MCF 10A (cell line): ENCODE results near the gene LHFPL2. TPM values are rescaled to one million over a fixed set of nuclear protein-coding genes. Genes with fewer than 3 reads are reported as not detected.

Experiments
- BruUV-seq: library from RNA; stranded (reverse); fragments of 400-500 nt; replicated peaks from 2 replicates; lab custom pipeline; 2021; lab: Mats Ljungman, UMichigan
- CTCF ChIA-PET: fragments of 300-600 bp; sonication (Branson Sonifier 250); formaldehyde crosslinking; extraction: SDS; loops from one replicate; lab custom pipeline; 2021; ENCODE audit warnings: antibody characterized with exemption, inconsistent platforms; lab: Yijun Ruan, JAX
- POLR2A ChIA-PET: fragments of 300-600, 350-650 bp; sonication (Branson Sonifier 250); formaldehyde crosslinking; extraction: SDS; loops from one replicate; lab custom pipeline; 2020; ENCODE audit warnings: antibody characterized with exemption, inconsistent platforms; lab: Yijun Ruan, JAX
- DNase-seq: peaks from one replicate; pipeline ENCODE4 v3.0.0-alpha.2; 2018; ENCODE audit not compliant: unreplicated experiment
- H3K27ac Mint-ChIP-seq: one replicate; pipeline ENCODE4 v1.8.0; 2022; ENCODE audit warnings: mild to moderate bottlenecking, low read depth, mixed read lengths; ENCODE audit not compliant: unreplicated experiment
- H3K27me3 Mint-ChIP-seq: one replicate; pipeline ENCODE4 v1.8.0; 2022; ENCODE audit warnings: mixed read lengths; ENCODE audit not compliant: insufficient read depth, unreplicated experiment
- H3K36me3 Mint-ChIP-seq: one replicate; pipeline ENCODE4 v1.8.0; 2022; ENCODE audit warnings: mild to moderate bottlenecking, moderate library complexity, mixed read lengths; ENCODE audit not compliant: insufficient read depth, unreplicated experiment
- H3K4me1 Mint-ChIP-seq: one replicate; pipeline ENCODE4 v1.8.0; 2022; ENCODE audit warnings: mixed read lengths; ENCODE audit not compliant: insufficient read depth, unreplicated experiment
- H3K4me3 Mint-ChIP-seq: one replicate; pipeline ENCODE4 v1.8.0; 2022; ENCODE audit warnings: mild to moderate bottlenecking, moderate library complexity, mixed read lengths; ENCODE audit not compliant: unreplicated experiment
- H3K9me3 Mint-ChIP-seq: one replicate; pipeline ENCODE4 v1.8.0; 2022; ENCODE audit warnings: mixed read lengths; ENCODE audit not compliant: unreplicated experiment
- intact Hi-C: fragments of 100-400 bp; cut with micrococcal nuclease; formaldehyde crosslinking; loops from 2 replicates; pipeline ENCODE4 v1.14.1; 2022
- total RNA-seq: library from RNA; stranded (reverse); gene quantifications from 2 replicates; pipeline ENCODE4 v1.2.3, GENCODE V29; 2022
- TF ChIP-seq, protein P1 (sequence below): fragments of 200-600 bp; IDR thresholded peaks from one replicate; pipeline ENCODE4 v1.8.0; 2022; ENCODE audit warnings: antibody characterized with exemption, mild to moderate bottlenecking; ENCODE audit not compliant: unreplicated experiment

The LHFPL2 gene
- total RNA-seq, 1 experiment from 2014 or later, result 45.9 TPM

DNA sequence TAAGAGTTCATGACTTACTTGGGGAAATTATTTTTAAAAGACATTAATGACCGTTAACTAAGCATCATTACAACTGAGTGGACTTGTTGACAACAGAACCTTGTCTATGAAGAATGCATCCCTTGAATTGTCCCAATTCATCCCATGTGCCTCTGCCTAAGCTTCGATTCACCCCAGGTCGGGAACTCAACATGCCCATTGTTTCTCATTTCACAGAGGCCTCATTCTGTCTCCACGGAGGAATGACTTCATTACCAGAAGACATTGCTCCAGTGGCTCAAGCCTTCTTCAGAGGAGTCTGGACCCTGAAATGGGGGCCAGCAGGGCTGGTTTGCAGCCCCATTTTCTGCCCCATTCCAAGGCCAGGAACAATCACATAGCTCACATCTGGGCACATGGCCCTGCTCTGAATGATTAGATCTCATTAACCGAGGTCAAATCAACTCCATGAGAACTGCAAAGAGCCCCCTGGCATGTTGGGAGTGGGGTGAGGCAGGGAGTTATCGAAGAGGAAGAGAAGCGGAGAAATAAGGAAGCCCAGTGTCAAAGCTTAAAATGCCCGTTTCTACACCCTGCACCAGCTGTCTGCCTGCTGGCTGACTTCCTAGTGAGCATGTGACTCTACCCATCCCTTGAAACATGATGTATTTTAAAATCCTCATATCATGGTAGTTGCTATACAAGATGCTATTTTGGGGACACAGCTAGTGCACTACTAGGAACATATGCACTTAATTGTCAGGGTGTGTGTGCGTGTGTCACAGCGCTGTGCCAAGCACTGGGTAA lies 137.3 kb downstream of the LHFPL2 start:
- ChIA-PET CTCF (interaction anchor here (0.7 to 1.4 kb wide), 2 partner anchors 10 to 43 kb away, joined by 3 read pairs; no protein-coding TSS in a partner anchor), POLR2A (interaction anchor here (0.6 to 1.4 kb wide), 4 partner anchors 10 to 226 kb away, joined by 3 to 4 read pairs (median 3); no protein-coding TSS in a partner anchor)
- peaks cover 28% of the 10 kb centered on the region for H3K4me1 Mint-ChIP-seq
- H3K36me3 Mint-ChIP-seq, result peaks cover 13% of the 10 kb centered on the region
- no TSS peak for BruUV-seq
- DNase-seq, result no peak
- peak overlapping the region; percentile 39 for H3K27ac Mint-ChIP-seq
- H3K9me3 Mint-ChIP-seq, result no peaks in the 10 kb centered on the region
- TF ChIP-seq, protein P1, sequence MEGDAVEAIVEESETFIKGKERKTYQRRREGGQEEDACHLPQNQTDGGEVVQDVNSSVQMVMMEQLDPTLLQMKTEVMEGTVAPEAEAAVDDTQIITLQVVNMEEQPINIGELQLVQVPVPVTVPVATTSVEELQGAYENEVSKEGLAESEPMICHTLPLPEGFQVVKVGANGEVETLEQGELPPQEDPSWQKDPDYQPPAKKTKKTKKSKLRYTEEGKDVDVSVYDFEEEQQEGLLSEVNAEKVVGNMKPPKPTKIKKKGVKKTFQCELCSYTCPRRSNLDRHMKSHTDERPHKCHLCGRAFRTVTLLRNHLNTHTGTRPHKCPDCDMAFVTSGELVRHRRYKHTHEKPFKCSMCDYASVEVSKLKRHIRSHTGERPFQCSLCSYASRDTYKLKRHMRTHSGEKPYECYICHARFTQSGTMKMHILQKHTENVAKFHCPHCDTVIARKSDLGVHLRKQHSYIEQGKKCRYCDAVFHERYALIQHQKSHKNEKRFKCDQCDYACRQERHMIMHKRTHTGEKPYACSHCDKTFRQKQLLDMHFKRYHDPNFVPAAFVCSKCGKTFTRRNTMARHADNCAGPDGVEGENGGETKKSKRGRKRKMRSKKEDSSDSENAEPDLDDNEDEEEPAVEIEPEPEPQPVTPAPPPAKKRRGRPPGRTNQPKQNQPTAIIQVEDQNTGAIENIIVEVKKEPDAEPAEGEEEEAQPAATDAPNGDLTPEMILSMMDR, result no peak
- no peaks in the 10 kb centered on the region for H3K27me3 Mint-ChIP-seq
- no peak overlapping the region for H3K4me3 Mint-ChIP-seq
- intact Hi-C loops, result no loop called here

DNA sequence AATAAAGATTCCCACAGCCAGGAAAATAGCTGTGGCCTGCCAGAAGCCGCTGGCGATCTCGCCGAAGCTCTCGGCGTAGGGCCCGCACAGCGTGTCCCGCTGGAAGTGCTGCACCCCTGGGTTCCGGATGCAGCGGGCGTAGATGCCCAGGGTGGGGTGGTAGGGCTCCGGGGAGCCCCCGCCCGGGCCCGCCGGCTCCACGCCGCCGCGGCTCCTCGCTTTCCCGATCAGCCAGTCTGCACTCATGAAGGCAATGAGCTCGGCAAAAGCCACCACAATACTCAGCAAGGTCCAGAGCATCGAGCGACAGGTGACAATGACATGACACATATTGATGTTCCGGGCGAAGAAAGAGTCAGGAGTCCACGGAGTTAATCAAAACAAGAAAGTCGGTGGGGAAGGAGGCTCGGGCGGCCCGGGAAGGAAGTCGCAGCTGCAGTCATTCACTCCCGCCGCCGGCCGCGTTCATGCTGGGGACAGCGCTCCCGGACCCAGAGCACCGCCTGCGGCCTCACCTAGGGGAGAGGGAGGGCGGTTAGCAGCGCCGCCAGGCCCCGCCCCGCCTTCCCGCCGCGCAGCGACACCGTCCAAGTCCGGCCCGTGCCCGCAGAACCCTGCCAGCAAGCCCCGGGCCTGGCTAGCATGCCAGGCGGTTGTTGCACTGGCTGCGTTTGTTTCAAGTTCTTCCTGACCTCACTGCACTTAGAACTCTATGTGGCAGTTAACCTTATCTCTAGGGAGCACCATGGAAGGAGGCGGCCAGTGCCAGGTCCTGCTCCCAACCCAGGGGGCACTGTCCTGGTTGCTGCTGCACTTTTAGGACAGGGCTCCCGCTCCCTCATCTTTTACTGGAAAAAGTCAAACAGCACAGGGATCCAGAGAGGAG lies 138.4 kb downstream of the LHFPL2 start:
- peaks cover 13% of the 10 kb centered on the region for H3K36me3 Mint-ChIP-seq
- ChIA-PET POLR2A (interaction anchor here (1.5 kb wide), 1 partner anchor 9 kb away, joined by 5 read pairs; no protein-coding TSS in a partner anchor), CTCF (interaction anchor here (0.7 kb wide), 1 partner anchor 468 kb away, joined by 5 read pairs; no protein-coding TSS in a partner anchor)
- H3K27me3 Mint-ChIP-seq, result no peaks in the 10 kb centered on the region
- no peaks in the 10 kb centered on the region for H3K9me3 Mint-ChIP-seq
- intact Hi-C loops, result no loop called here
- H3K4me1 Mint-ChIP-seq, result peaks cover 28% of the 10 kb centered on the region
- H3K4me3 Mint-ChIP-seq, result no peak overlapping the region
- DNase-seq, result no peak
- TF ChIP-seq, protein P1, result no peak
- no TSS peak for BruUV-seq
- peak overlapping the region; percentile 39 for H3K27ac Mint-ChIP-seq

DNA sequence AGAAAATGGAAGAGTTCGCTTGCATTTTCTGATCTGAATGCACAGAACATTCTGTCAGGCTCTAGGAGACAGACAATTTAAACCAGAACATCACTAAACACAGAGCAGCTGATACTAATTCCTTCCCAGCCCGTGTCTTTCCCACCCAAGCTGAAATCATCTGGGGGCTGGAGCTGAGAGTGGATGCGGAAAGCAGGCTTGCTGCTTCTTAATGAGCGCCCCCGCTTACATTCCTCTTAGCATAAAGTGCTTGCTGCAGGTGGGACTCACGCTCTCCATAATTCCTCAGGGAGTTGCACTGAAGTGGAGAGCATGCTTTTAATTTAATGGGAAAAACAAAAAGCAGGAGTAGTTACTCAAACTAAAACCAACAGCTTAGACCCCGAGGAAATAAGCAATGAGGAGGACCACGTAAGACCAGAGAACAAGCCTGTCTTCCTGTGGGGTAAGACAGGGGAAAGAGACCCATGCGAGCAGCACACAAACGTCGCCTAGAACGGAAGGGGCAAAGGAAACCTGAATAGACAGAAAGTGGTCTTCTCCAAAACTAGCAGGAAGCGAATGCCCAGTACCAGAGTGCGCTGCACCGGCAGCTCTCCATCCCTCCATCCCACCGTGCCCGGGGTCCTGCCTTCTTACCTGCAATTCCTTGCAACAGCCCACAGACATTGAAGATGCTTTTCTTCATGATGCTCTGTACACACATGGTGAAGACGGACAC lies 139.3 kb downstream of the LHFPL2 start:
- CTCF ChIA-PET, result interaction anchor here (0.6 to 1.0 kb wide), 2 partner anchors 9 to 26 kb away, joined by 3 read pairs; no protein-coding TSS in a partner anchor
- Mint-ChIP-seq H3K4me3 (no peak overlapping the region), H3K9me3 (no peaks in the 10 kb centered on the region), H3K27ac (no peak overlapping the region), H3K4me1 (peaks cover 28% of the 10 kb centered on the region), H3K36me3 (peaks cover 13% of the 10 kb centered on the region), H3K27me3 (no peaks in the 10 kb centered on the region)
- no TSS peak for BruUV-seq
- POLR2A ChIA-PET, result interaction anchor here (0.8 to 1.5 kb wide), 3 partner anchors 9 to 191 kb away, joined by 4 to 5 read pairs (median 4); no protein-coding TSS in a partner anchor
- TF ChIP-seq, protein P1, result no peak
- intact Hi-C loops, result no loop called here
- DNase-seq, result no peak
